SKM-1 treated with dmso at 0.1 percent for 144 hours (cell line): ENCODE measurements around the gene FBXO4.
"Not testable (repeated sequence)": the region's sequence is repeated elsewhere in the genome, so short reads cannot be mapped to it uniquely, and the experiment has no call there.

ENCODE experiments used
- DNase-seq: peaks from one replicate; lab custom pipeline; 2025; ENCODE audit not compliant: unreplicated experiment; lab: John Stamatoyannopoulos, UW

FBXO4 gene

GRCh38 chr5:41921166-41921565 lies 3.9 kb upstream of the FBXO4 start:
- no peak for DNase-seq

- no peak for DNase-seq
These were observed 3.2 kb upstream of the FBXO4 start for GRCh38 chr5:41921874-41922273.

GRCh38 chr5:41924526-41924871 lies 582 bp upstream of the FBXO4 start:
- DNase-seq = no peak

GRCh38 chr5:41925555-41925951 lies 472 bp downstream of the FBXO4 start:
- DNase-seq = no peak

GRCh38 chr5:41927604-41928003 lies 2.5 kb downstream of the FBXO4 start:
- DNase-seq = no peak

GRCh38 chr5:41929035-41929434 lies 4.0 kb downstream of the FBXO4 start:
- no peak for DNase-seq

- no peak for DNase-seq
These were observed 7.7 kb downstream of the FBXO4 start for GRCh38 chr5:41932770-41933169.

GRCh38 chr5:41935544-41935943 lies 10.5 kb downstream of the FBXO4 start:
- DNase-seq = no peak

GRCh38 chr5:41940641-41941040 lies 15.6 kb downstream of the FBXO4 start:
- no peak for DNase-seq

- not testable (repeated sequence) for DNase-seq
These were observed 20.4 kb downstream of the FBXO4 start for GRCh38 chr5:41945332-41945955.

GRCh38 chr5:41951224-41951623 lies 26.1 kb downstream of the FBXO4 start:
- DNase-seq = no peak

GRCh38 chr5:41954286-41954685 lies 29.2 kb downstream of the FBXO4 start:
- no peak for DNase-seq

- no peak for DNase-seq
These were observed 30.4 kb downstream of the FBXO4 start for GRCh38 chr5:41955432-41956024.

GRCh38 chr5:41956943-41957342 lies 31.9 kb downstream of the FBXO4 start:
- DNase-seq = no peak

- DNase-seq = no peak
These were observed 35.4 kb downstream of the FBXO4 start for GRCh38 chr5:41960481-41960880.

- no peak for DNase-seq
These were observed 36.7 kb downstream of the FBXO4 start for GRCh38 chr5:41961736-41962135.

- no peak for DNase-seq
These were observed 37.4 kb downstream of the FBXO4 start for GRCh38 chr5:41962491-41962890.

- DNase-seq = no peak
These were observed 41.5 kb downstream of the FBXO4 start for GRCh38 chr5:41966401-41967105.

GRCh38 chr5:41967401-41967800 lies 42.3 kb downstream of the FBXO4 start:
- no peak for DNase-seq

- no peak for DNase-seq
These were observed 43.2 kb downstream of the FBXO4 start for GRCh38 chr5:41968153-41968723.

- DNase-seq = no peak
These were observed 48.0 kb downstream of the FBXO4 start for GRCh38 chr5:41973087-41973486.

- DNase-seq = no peak
These were observed 48.8 kb downstream of the FBXO4 start for GRCh38 chr5:41973887-41974286.
